Measurements from ENCODE around the gene ADAMTS12.
"Not testable (repeated sequence)": the region's sequence is repeated elsewhere in the genome, so short reads cannot be mapped to it uniquely, and the experiment has no call there.

The ADAMTS12 gene, protein sequence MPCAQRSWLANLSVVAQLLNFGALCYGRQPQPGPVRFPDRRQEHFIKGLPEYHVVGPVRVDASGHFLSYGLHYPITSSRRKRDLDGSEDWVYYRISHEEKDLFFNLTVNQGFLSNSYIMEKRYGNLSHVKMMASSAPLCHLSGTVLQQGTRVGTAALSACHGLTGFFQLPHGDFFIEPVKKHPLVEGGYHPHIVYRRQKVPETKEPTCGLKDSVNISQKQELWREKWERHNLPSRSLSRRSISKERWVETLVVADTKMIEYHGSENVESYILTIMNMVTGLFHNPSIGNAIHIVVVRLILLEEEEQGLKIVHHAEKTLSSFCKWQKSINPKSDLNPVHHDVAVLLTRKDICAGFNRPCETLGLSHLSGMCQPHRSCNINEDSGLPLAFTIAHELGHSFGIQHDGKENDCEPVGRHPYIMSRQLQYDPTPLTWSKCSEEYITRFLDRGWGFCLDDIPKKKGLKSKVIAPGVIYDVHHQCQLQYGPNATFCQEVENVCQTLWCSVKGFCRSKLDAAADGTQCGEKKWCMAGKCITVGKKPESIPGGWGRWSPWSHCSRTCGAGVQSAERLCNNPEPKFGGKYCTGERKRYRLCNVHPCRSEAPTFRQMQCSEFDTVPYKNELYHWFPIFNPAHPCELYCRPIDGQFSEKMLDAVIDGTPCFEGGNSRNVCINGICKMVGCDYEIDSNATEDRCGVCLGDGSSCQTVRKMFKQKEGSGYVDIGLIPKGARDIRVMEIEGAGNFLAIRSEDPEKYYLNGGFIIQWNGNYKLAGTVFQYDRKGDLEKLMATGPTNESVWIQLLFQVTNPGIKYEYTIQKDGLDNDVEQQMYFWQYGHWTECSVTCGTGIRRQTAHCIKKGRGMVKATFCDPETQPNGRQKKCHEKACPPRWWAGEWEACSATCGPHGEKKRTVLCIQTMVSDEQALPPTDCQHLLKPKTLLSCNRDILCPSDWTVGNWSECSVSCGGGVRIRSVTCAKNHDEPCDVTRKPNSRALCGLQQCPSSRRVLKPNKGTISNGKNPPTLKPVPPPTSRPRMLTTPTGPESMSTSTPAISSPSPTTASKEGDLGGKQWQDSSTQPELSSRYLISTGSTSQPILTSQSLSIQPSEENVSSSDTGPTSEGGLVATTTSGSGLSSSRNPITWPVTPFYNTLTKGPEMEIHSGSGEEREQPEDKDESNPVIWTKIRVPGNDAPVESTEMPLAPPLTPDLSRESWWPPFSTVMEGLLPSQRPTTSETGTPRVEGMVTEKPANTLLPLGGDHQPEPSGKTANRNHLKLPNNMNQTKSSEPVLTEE (N-terminal part only)

DNA sequence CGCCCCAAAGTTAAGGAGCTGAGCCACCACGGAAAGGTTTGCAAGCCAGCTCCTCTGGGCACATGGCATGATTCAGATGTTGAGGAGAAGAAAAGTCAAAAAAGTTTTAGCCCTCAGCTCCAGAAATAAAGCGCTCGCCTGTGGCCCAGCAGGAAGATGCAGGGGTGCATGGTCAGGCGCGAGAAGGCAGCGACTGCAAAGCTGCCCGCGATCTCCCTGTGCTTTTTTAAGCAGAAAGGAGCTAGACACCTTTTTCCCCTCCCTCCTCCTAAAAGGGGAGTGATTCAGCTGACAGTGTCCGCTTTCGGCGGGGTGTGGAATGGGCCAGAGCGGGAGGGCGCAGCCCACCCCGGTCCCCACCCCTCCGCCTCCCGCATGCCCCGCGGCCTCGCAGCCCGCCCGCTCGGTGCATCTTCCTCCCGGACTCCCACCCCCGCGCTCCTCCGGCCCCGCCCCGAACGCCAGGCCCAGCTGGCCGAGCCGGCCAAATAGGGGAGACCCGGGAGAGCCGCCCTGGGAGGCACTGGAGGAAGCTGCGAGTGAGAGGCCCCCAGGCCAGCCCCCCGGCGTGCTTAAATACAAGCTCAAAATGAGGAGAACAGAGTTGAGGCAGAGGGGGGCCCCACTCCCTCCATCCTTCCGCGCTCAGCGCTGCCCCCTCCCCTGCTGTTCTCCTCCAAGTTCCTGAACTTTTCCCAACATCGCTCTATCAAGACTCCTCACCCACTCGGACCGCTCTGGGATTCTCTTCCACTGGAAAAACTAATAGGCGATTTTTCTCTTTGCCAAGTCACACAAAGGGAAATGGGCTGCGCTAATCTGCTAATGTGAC is at the start of gene ADAMTS12:
Gene ADAMTS12, minus strand, starts transcription at position 203 of the 832 bp plus-strand sequence. Its CDS starts 134 bp downstream, at position 69.
- DNase-seq = no peak

DNA sequence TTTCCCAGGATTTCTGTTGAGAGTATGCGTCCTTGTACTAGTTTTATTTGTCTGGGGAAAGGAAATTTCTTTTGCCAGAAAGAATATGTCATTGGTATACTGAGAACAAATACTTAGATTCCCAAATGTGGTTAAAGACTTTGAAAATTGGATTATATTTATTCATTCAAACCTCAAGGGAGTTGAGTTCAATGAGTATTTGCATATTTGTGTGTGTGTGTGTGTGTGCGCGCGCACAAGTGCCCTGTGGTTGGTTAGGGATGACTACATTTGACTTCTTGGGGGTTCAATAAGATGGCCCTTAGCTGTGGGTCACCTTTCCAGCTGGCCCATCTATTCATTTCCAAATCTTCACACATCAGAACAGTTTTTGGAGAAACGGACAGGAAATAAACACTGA is 49.3 kb upstream of the ADAMTS12 start:
- peak; percentile 63 for DNase-seq

DNA sequence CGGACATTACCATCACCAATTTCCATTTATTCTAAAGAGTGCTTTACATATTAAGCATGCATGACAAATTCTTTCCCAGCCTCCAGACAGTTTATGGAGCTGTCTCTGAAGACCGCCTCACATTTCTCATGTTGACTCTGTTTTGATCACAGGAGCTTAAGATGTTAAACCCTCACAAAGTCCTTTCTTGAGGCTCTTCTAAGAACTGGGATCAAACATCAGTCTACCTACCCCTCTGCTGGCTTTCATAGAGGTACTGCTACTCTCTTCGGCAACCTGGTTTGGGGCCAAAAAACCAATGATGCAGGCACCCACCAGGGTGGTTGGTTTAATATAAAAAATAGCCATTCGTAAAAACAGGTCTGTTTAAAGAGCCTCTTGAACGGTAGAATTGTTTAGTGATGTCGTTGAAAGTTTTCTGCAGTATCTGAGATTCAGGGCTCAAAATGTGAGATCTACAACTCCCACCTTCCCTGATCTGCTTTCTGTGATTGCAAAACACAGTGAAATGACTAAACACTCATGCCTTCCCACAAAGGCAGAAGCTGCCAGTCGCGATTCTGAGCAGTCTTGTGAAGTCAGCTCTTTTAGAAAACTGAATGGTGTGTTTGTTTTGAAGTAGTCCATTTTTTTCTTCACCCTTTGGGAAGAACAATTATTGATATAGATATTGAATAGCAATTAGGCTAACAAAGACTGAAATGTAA is 47.9 kb upstream of the ADAMTS12 start:
- peak; percentile 70 for DNase-seq

DNA sequence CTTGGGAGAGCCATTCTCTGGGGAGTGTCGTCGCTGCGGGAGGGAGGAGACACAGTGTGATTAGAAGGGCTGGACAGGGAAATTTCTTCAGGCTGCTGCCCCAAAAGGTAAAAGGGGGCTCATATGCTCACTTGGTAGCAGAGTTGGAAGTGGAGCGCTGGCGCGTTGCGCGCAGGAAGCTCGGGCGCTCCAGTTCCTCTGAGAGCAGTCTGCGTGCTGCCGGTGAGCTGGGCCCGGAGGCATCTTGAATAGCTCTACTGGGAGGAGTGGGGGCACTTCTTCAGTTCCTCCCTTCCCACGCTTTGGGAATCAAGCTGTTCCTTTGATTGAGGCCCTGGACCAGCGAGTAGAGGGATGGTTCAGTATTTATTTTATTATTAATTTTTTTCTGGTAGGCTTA is 47.1 kb upstream of the ADAMTS12 start:
- DNase-seq = no peak

DNA sequence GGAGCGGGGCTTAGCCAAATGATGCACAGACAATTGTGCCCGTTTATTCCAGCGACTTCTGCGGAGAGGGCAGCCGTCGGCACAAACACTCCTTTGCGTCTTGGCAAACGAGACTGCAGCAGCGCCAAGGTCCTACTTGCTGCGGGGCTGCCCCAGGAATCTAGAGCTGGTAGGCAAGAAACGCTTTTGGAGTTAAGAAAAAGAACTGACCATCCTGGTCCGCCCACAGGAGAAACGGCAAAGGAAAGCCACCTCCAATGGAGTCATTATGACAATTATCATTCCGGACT is 46.7 kb upstream of the ADAMTS12 start:
- DNase-seq = no peak

DNA sequence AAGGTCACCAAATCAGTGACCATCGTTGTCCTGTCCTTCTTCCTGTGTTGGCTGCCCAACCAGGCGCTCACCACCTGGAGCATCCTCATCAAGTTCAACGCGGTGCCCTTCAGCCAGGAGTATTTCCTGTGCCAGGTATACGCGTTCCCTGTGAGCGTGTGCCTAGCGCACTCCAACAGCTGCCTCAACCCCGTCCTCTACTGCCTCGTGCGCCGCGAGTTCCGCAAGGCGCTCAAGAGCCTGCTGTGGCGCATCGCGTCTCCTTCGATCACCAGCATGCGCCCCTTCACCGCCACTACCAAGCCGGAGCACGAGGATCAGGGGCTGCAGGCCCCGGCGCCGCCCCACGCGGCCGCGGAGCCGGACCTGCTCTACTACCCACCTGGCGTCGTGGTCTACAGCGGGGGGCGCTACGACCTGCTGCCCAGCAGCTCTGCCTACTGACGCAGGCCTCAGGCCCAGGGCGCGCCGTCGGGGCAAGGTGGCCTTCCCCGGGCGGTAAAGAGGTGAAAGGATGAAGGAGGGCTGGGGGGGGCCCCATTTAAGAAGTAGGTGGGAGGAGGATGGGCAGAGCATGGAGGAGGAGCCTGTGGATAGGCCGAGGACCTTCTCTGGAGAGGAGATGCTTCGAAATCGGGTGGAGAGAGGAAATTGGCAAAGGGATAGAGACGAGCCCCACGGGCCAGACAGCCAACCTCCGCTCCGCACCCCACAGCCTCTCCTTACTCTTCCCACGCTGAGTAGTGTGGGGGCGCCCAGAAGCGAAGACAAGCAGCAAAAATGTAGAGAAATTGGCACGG is 46.1 kb upstream of the ADAMTS12 start:
- DNase-seq = no peak

DNA sequence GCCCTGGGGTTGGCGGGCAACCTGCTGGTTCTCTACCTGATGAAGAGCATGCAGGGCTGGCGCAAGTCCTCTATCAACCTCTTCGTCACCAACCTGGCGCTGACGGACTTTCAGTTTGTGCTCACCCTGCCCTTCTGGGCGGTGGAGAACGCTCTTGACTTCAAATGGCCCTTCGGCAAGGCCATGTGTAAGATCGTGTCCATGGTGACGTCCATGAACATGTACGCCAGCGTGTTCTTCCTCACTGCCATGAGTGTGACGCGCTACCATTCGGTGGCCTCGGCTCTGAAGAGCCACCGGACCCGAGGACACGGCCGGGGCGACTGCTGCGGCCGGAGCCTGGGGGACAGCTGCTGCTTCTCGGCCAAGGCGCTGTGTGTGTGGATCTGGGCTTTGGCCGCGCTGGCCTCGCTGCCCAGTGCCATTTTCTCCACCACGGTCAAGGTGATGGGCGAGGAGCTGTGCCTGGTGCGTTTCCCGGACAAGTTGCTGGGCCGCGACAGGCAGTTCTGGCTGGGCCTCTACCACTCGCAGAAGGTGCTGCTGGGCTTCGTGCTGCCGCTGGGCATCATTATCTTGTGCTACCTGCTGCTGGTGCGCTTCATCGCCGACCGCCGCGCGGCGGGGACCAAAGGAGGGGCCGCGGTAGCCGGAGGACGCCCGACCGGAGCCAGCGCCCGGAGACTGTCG is 45.4 kb upstream of the ADAMTS12 start:
- DNase-seq = no peak

DNA sequence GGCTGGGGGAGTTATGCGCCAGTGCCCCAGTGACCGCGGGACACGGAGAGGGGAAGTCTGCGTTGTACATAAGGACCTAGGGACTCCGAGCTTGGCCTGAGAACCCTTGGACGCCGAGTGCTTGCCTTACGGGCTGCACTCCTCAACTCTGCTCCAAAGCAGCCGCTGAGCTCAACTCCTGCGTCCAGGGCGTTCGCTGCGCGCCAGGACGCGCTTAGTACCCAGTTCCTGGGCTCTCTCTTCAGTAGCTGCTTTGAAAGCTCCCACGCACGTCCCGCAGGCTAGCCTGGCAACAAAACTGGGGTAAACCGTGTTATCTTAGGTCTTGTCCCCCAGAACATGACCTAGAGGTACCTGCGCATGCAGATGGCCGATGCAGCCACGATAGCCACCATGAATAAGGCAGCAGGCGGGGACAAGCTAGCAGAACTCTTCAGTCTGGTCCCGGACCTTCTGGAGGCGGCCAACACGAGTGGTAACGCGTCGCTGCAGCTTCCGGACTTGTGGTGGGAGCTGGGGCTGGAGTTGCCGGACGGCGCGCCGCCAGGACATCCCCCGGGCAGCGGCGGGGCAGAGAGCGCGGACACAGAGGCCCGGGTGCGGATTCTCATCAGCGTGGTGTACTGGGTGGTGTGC is 44.7 kb upstream of the ADAMTS12 start, which contains the start of gene RXFP3:
Gene RXFP3, plus strand, starts transcription at position 6 of the 636 bp plus-strand sequence. Its CDS starts 355 bp downstream, at position 361.
- no peak for DNase-seq

DNA sequence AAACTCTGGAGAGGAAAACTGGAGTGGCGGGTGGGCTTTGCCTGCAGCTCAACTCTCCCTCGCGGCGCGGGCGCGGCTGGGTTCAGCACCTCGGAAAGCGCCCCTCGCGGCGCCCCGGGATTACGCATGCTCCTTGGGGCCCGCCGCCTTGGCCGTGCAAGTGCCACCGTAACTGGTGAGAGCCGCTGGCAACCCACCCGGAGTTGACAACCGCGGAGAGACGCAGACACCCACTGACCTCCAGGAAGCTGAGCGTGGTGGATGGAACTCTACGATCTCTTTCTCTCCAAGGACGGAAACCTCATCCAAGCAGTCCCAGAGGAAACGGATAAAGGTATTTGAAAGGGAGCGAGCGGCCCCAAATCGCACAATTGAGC is 44.2 kb upstream of the ADAMTS12 start:
- DNase-seq = no peak

DNA sequence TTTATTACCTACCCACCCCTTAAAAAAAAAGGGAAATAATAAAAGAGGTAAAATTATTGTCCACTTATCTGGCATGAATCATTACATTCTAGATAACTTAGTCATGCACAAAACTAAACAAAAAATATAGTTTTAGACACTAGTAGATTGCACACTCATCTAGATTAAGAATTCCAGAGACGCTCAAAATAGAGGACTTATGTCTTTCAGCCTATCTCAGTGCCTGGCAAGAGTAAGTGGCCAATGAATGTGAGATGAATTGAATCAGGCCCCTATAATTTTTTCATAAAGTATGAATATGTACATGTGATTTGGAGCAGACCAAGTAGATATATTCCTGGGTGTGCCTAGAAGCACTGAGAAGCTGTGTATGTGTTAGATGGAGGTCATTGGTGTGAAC is 42.4 kb upstream of the ADAMTS12 start:
- DNase-seq = no peak

DNA sequence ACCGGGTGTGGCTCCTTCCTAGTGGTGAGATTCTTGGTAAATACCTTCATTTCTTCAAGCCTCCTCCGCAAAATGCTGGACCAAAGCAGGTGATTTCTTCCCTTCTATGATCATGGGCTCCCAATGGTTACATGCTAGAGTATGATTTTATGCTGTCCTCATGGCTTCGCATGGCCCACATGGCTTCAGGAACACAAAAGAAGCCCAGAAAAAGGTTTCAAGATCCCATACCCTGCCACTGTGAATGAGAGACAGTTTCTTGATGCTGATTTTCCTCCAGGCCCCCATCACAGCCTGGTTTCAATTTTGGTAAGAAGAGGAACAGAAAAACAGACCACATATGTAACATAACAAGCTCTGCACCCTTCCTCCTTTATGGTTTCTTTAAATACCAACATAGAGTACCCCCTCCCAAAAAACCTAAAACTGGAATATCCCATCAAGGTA is 42.0 kb upstream of the ADAMTS12 start:
- no peak for DNase-seq

DNA sequence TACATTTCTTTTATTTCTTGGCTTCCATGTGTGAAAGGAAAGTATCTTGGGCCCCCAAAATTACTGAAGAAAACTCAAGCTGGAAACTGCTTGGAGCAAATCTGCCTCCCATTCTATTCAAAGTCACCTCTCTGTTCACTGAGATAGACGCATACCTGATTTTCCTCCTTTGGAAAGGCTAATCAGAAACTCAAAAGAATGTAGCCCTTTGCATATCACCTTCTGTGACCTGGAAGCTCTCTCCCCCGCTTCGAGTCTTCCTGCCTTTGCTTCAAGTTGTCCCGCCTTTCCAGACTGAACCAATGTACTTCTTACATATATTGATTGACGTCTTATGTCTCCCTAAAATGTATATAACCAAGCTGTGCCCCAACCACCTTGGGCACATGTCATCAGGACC is 39.3 kb upstream of the ADAMTS12 start:
- DNase-seq = no peak

DNA sequence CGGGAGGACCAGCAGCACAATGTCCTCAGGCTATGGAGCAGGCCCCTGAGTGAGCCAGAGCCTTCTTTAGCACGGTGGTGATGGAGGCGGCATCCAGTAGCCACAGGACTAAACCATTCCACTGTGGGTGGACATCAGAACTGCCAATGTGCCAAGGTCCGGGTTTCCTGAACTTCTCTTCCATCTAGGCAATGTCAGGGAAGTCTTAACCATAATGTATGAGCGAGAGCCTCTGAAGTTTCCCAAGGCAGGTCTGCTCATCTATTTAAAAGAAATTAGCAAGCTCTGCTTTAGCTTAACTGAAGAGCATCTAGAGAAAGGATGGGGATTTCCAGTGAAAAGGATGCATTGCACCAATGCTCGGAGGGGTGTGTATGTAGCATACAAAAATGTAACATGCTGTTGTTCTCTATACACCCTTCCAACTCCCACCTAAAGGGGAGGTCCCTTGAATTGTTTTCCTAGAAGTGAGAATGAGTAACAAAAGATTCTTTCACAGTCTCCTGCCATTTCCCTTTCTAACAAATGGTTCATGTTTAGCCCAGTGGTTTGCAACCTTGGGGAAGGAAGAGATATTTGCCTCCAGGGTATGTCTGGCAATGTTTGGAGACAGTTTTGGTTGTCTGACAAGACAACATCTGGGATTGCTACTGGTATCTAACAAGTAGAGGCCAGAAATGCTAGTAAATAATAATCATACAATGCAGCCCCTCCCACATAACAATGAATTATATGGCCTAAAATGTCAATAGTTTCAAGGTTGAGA is 38.3 kb upstream of the ADAMTS12 start:
- no peak for DNase-seq

DNA sequence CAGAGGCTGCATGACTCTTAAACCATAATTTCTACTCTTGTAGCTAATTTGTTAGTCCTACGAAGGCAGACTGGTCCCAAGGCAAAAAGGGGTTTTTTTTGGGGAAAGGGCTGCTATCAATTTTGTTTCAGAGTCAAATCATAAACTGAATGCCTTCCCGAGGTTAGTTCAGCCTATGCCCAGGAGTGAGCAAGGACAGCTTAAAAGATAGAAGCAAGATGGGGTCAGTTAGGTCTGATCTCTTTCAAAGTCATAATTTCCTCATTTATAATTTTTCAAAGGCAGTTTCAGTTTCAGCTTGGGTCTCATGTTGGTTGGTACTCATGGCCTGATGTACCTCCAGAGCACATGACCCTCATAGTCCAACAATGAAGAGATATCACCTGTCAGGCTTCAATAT is 36.5 kb upstream of the ADAMTS12 start:
- no peak for DNase-seq

DNA sequence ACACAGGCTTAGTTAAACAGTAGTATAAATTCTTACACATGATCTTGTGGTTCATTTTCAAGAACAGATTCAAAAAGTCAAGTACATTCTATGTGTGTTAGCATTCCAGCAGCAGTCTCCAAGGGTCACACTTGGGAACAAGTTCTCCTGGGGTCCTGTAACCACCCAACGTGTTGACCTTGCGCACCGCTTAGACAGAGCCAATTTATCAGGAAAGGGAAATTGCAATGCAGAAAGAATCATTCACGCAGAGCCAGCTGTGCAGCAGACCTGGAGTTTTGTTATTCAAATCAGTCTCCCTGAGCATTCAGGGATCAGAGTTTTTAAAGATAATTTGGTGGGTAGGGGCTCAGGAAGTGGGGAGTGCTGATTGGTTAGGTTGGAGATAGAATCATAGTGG is 35.9 kb upstream of the ADAMTS12 start:
- no peak for DNase-seq

DNA sequence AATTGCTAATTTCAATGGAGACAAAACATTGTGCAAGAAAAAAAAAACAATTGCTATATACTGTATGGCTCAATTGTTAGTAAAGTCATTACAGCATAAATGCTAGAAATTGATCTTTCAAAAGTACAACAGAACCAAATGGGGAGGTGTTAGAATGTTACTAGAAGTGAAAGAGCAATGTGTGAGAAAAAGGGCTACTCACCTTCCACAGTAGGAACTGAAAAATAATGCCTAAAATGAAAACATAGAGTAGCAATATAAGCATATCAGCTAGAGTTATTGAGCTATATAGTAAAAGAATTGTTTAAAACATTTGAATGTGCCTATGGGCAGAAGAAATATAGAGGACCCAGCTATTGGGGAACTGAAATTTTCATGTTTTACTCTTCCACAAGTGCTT is 33.5 kb upstream of the ADAMTS12 start:
- DNase-seq = no peak

DNA sequence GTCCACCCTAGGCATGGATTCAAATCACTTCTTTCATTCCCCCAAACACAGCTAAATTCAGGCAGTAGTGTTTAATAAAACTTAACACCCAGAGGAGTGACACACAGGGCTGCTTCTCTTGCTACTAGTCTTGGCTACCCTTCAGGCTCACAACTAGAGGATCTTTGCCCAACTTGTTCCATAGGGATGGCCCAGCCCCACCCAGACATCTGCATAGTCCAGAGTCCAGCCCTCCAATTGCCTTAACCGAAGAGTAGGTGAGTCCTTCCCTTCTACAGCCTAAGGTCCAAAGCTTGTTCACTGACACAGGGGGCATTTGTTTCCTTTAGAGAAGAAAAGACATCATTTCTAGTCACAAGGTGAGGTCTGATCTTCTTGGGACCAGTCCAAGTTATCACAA is 29.2 kb upstream of the ADAMTS12 start:
- no peak for DNase-seq

DNA sequence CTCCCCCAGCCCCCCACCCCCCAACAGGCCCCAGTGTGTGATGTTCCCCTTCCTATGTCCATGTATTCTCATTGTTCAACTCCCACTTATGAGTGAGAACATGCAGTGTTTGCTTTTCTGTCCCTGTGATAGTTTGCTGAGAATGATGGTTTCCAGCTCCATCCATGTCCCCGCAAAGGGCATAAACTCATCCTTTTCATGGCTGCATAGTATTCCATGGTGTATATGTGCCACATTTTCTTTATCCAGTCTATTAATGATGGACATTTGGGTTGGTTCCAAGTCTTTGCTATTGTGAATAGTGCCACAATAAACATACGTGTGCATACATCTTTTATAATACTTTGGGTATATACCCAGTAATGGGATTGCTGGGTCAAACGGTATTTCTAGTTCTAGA is 23.1 kb upstream of the ADAMTS12 start:
- not testable (repeated sequence) for DNase-seq

DNA sequence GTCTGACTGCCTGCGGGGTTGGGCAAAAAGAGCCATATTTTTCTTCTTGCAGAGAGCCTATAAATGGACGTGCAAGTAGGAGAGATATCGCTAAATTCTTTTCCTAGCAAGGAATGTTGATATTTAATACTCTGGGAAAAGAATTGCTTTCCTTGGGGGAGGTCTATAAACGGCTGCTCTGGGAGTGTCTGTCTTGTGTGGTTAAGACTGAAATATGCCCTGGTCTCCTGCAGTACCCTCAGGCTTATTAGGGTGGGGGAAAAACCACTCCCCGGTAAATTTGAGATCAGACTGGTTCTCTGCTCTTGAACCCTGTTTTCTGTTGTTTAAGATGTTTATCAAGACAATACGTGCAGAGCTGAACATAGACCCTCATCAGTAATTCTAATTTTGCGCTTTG is 14.5 kb upstream of the ADAMTS12 start:
- not testable (repeated sequence) for DNase-seq
